M059J (cell line): Measurements from ENCODE around the gene PLIN5. TPM values are rescaled to one million over a fixed set of nuclear protein-coding genes. Genes with fewer than 3 reads are reported as not detected.

ENCODE experiments used
- DNase-seq: peaks from one replicate; pipeline ENCODE4 v3.0.0-alpha.2; 2012; ENCODE audit warnings: low read depth
- total RNA-seq: library from RNA; depleted of rRNA; stranded (reverse); fragments of >200 nt; shearing (Covaris generic); gene quantifications from 2 replicates; pipeline ENCODE4 v1.2.3, GENCODE V29; 2014; rRNA removed

PLIN5 gene
- not detected in 2 replicates for total RNA-seq

DNA sequence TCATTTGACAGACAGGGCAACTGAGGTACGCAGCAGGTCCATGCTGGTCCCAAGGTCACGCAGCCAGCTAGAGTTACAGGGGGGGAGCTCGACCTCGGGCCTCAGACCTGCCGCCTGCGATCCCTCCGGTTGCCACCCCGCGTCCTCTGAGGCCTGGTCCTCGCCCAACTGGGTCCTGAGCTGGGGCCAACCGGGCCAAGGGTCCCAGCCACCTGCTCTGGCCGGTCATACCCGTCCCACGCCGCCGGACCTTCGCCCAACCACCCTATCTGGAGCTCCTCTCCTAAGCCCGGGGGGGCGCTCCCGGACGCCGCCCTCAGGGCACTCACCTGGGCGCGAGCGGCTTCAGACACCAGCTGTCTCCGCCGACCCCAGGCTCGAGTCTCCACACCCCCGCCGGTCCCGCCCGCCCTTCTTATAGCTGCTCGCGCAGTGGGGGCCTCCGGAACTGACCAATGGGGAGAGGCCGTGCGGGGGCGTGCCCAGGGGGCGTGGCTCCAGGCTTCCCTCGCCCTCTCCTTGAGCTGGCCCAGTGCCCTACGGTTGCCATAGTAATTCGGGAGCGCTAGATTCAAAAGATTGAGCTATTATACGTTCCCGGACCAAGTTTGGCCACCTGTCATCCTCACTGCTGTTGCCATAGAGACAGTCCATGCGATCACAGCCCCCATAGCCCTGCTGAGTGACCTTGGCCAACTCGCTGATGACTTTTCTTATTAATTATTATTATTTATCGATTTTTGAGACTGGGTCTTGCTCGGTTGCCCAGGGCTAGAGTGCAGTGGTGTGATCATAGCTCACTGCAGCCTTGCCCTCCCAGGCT lies at the start of gene PLIN5:
TSS of gene PLIN5 (minus strand) at position 389 of the 823 bp plus-strand sequence. CDS start 1,150 bp downstream, outside the sequence.
- DNase-seq = peak; percentile 71

DNA sequence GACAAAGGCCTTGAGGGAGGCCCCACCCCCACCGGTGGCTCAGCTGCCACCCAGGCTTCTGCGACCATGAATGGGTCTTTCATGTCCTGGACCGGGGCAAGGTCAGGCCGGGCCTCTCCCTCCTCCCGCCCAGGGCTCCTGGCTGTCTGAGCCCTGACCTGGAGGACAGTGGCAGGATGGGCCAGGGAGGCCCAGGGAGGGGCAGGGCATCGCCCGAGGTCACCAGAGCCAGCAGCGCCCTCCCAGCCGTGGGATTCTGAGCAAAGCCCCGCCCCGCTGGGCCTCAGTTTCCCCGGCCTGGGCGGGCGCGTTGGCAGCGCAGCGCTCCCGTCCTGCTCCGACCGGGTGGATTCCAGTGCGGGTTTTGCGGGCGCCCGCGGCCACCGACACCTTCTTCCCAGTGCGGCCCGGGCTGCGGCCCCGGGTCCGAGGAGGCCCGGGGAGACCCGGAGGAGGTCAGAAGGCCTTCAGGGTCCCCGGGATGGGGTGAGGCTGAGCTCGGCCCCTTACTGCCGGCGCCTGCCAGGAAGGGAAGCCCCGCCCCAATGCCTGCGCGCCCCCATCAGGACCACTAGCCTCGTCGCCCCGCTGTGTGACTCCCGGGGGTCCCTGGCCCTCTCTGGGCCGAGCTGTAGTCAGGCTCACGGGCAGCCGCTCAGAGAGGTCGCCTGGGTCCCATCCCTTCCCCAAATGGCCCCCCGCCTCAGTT lies 49.1 kb upstream of the PLIN5 start:
- no peak for DNase-seq

DNA sequence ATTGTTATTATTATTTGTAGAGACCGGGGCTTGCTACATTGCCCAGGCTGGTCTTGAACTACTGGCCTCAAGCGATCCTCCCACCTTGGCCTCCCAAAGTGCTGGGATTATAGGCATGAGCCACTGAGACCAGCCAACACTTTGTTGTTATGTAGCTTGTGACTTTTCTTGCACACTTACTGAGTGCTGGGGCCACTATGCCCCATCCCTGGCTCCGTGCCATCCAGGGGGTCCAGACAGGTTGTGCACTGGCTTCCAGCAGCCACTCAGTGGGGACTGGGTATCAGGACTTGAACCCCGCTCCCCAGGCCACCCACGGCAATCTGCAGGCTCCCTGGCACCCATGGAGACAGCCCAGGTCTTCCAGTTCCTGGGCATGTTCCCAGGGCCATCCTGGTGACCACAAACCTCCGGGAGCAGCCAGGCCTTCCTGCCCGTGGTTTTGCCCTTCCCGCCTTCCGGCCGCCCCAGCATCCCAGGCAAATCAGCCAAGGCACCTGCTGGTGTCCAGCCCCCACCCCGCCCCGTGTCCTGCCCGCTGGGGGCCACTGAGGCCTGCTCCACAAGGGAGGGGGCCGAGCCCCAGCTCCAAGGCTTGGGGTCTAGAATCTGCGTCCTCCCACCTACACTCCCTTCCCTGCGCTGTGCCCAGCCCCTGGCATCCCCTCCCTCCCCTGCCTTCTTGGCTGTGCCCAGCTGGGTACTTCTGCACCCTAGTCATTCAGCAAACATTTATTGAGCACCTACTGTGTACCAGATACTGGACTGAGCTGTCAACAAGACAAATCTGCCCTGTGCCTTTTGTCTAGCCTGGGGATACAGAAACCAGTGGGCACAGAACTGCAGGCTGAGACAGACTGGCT lies 48.2 kb upstream of the PLIN5 start:
- DNase-seq = peak; percentile 82

GRCh38 chr19:4581666-4582553 lies 46.9 kb upstream of the PLIN5 start:
- DNase-seq = peak; percentile 30

- no peak for DNase-seq
Measured at GRCh38 chr19:4580961-4581665, 46.1 kb upstream of the PLIN5 start.

GRCh38 chr19:4580021-4580901 lies 45.2 kb upstream of the PLIN5 start:
- DNase-seq = no peak

- DNase-seq = no peak
Measured at GRCh38 chr19:4579389-4579788, 44.4 kb upstream of the PLIN5 start.

- no peak for DNase-seq
Measured at GRCh38 chr19:4578552-4579248, 43.7 kb upstream of the PLIN5 start.

GRCh38 chr19:4577020-4577782 lies 42.2 kb upstream of the PLIN5 start:
- peak; percentile 59 for DNase-seq

- DNase-seq = peak; percentile 58
Measured at GRCh38 chr19:4576016-4576933, 41.3 kb upstream of the PLIN5 start.

DNA sequence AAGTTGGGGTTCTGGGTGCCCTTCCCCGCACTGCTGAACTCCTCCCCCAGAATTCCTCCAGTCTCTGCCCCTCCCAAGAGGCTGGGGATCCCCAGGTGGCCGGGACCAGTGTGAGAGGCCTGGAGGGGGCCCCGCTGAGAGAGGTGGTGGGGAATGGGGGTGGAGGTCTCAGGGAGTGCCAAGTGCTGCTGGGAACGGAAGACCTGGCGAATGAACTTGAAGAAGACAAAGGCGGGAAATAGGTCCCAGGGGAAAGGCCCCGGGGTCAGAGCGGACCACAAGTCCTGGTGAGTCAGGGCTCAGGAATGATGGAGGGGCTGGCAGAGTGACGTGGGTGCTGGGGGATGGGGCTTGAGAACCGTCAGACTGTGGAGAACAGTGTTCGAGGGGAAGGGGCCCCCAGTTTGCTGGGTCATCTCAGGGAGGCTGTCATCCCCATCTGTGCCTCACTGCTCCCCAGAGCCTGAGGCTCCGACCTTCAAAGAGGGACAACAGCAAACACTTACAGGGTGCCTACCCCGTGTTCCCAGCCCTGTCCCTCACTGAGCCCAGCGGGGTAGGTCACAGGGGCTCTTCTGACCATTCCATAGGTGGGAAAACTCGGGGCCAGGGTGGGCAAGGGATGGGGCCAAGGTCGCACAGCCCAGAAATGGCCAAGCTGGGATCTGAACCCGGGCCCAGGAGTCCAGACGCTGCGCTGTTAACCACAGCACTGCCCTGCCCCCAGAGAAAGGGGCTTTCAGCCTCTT lies 40.4 kb upstream of the PLIN5 start:
- peak; percentile 94 for DNase-seq

- DNase-seq = no peak
Measured at GRCh38 chr19:4573682-4574081, 38.7 kb upstream of the PLIN5 start.

DNA sequence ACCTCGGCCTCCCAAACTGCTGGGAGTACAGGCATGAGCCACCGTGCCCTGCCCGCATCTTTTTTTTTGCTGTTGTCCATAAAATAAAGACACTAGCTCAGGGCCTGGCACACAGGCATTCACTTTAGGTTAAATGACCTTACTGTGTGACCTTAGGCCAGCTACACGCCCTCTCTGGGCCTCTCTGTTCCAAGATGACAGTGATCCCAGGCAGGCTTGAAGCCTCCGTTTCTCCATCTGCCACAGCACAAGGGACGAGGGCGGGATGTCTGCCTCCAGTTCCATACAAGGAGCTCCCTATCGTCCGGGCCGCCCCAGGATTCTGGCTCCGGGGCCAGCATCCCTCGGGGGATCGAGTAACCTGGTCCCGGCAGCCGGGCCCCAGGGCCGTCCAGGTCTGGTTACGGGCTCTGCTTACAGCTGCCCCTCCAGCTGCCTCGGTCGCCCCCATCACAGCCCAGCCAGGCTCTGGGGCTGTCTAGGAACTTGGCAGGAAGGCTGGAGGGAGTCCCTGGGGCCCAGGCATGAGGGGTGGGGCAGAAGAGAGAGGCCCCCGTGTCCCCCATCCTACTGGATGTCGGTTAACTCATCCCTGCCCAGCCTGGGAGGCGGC lies 36.4 kb upstream of the PLIN5 start:
- no peak for DNase-seq

GRCh38 chr19:4570916-4571304 lies 35.9 kb upstream of the PLIN5 start:
- DNase-seq = no peak

DNA sequence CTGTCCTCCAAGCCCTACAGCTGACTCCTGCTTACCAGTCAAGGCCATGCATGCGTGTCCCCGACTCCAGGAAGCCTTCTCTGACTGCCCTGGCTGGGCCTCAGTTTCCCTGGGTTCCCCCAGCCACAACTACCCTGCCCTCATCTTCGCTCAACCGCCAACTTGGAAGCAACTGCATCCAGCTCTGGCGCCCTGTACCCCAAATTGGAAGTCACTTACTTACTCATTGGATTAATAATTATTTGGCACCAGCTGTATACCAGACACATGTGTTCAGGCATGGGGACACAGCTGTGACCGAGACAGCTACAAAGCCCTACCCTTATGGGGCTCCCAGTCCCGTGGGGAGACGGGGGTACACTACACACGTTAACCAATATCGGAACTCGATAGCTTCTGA lies 35.4 kb upstream of the PLIN5 start:
- DNase-seq = no peak

GRCh38 chr19:4568886-4569285 lies 33.9 kb upstream of the PLIN5 start:
- DNase-seq = no peak
